ENCODE data around the gene KRT35.

Gene KRT35

DNA sequence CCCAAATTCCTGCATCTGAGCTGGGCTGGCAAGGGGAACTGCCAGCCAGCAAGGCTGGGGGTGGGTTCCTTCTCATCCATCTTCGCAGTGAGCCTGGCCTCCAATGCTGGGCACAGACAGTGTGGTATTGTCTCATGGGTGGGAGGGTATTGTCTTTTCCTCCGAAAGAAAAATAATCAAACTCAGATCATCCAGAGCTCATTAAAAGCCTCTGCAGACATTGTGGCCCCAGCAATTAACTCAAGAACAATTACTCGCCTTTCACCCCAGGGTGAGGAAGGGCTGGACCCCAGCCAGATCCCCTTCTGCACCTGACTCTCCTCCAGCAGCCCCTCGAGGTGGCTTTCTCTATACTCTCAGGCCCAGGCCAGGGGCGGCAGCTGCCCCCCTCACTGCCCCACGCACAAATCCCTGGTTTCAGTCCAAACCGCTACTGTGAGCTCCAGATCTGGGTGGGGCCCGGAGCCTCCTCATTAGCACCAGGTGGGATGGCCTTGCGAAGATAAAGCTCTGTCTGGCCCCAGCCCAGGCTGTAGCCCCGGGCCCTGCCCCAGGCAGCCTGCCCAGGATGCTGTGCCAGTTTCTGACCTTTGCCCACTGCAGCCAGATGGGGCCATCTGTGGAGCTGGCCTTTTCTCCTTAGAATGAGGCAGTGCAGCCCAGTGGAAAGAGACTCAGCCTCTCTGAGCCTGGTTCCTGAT, 40.0 kb upstream of the KRT35 start:
- Histone ChIP-seq H3K4me3 (ENCODE audit: low read length) (no peak overlapping the region), H3K36me3 (ENCODE audit: insufficient read depth, low read depth, low read length) (peaks cover 31% of the 10 kb centered on the region), H3K9me3 (ENCODE audit: insufficient read depth, low read depth, low read length) (no peaks in the 10 kb centered on the region), H3K27ac (ENCODE audit: low read length) (no peak overlapping the region), H3K9ac (ENCODE audit: low read depth, low read length) (no peak overlapping the region), H3K27me3 (ENCODE audit: insufficient read depth, low read length) (no peaks in the 10 kb centered on the region), H3K4me1 (ENCODE audit: insufficient read depth, low read length) (peaks cover 8% of the 10 kb centered on the region; the same call in 1 of the 2 replicates)

DNA sequence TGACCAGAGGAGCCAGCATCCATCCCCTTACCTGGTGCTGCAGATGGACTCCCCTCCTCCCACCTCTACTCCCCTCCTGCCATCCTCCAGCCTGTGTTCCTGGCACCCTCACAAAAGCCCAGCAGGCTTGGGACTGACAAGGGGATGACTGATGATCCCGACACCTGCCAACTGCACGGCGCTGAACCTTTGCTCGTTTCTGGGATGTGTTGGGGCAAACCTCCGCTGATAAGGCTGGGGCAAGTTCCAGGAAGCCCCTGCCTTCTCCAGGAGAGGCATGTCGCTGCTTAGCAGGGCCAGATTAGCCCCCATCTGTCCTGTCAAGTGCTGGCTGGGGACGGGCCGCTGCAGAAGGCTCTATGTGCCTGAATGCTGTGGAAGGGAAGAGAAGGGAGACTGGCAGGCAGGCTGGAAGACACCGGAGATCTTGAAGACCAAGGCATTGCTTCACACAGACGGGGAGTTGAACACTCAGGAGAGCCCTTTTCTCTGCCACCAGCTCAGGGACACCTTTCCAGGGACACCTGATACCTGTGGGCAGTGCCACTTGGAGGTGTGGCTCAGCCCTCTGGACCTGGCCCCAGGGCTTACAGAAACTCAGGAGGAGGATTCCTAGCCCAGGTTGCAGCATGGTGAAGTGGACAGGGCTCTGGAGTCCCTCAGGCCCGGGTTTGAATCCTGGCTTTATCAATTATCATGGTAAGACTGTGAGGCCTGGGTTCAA, 38.7 kb upstream of the KRT35 start:
- peaks cover 20% of the 10 kb centered on the region for H3K36me3 ChIP-seq (ENCODE audit: insufficient read depth, low read depth, low read length)
- no peak overlapping the region for H3K27ac ChIP-seq (ENCODE audit: low read length)
- no peaks in the 10 kb centered on the region for H3K9me3 ChIP-seq (ENCODE audit: insufficient read depth, low read depth, low read length)
- no peaks in the 10 kb centered on the region for H3K27me3 ChIP-seq (ENCODE audit: insufficient read depth, low read length)
- peaks cover 5% of the 10 kb centered on the region; the same call in 1 of the 2 replicates for H3K4me1 ChIP-seq (ENCODE audit: insufficient read depth, low read length)
- no peak overlapping the region for H3K4me3 ChIP-seq (ENCODE audit: low read length)
- H3K9ac ChIP-seq (ENCODE audit: low read depth, low read length), result no peak overlapping the region

- Histone ChIP-seq H3K36me3 (ENCODE audit: insufficient read depth, low read depth, low read length) (peaks cover 13% of the 10 kb centered on the region), H3K27me3 (ENCODE audit: insufficient read depth, low read length) (no peaks in the 10 kb centered on the region), H3K9me3 (ENCODE audit: insufficient read depth, low read depth, low read length) (no peaks in the 10 kb centered on the region), H3K4me3 (ENCODE audit: low read length) (no peak within 1 kb of the TSS), H3K9ac (ENCODE audit: low read depth, low read length) (no peak within 1 kb of the TSS), H3K27ac (ENCODE audit: low read length) (no peak within 1 kb of the TSS), H3K4me1 (ENCODE audit: insufficient read depth, low read length) (peaks cover 5% of the 10 kb centered on the region; the same call in 1 of the 2 replicates)
Observed at GRCh38 chr17:41518789-41519449, 38.0 kb upstream of the KRT35 start, which contains the start of gene KRT15. TSS of gene KRT15 (minus strand) at chr17:41518890. CDS start at chr17:41518827, 63 bp downstream.

- no peaks in the 10 kb centered on the region for H3K27me3 ChIP-seq (ENCODE audit: insufficient read depth, low read length)
- peaks cover 4% of the 10 kb centered on the region for H3K36me3 ChIP-seq (ENCODE audit: insufficient read depth, low read depth, low read length)
- H3K4me1 ChIP-seq (ENCODE audit: insufficient read depth, low read length), result peaks cover 5% of the 10 kb centered on the region; the same call in 1 of the 2 replicates
- H3K9me3 ChIP-seq (ENCODE audit: insufficient read depth, low read depth, low read length), result no peaks in the 10 kb centered on the region
- no peak overlapping the region for H3K4me3 ChIP-seq (ENCODE audit: low read length)
- no peak overlapping the region for H3K27ac ChIP-seq (ENCODE audit: low read length)
- H3K9ac ChIP-seq (ENCODE audit: low read depth, low read length), result no peak overlapping the region
Observed at GRCh38 chr17:41518031-41518430, 37.1 kb upstream of the KRT35 start.

GRCh38 chr17:41516830-41517283, 35.9 kb upstream of the KRT35 start:
- Histone ChIP-seq H3K9ac (ENCODE audit: low read depth, low read length) (no peak overlapping the region), H3K4me1 (ENCODE audit: insufficient read depth, low read length) (no peaks in the 10 kb centered on the region; the same call in 1 of the 2 replicates), H3K4me3 (ENCODE audit: low read length) (no peak overlapping the region), H3K36me3 (ENCODE audit: insufficient read depth, low read depth, low read length) (no peaks in the 10 kb centered on the region), H3K27me3 (ENCODE audit: insufficient read depth, low read length) (no peaks in the 10 kb centered on the region), H3K27ac (ENCODE audit: low read length) (no peak overlapping the region), H3K9me3 (ENCODE audit: insufficient read depth, low read depth, low read length) (no peaks in the 10 kb centered on the region)

DNA sequence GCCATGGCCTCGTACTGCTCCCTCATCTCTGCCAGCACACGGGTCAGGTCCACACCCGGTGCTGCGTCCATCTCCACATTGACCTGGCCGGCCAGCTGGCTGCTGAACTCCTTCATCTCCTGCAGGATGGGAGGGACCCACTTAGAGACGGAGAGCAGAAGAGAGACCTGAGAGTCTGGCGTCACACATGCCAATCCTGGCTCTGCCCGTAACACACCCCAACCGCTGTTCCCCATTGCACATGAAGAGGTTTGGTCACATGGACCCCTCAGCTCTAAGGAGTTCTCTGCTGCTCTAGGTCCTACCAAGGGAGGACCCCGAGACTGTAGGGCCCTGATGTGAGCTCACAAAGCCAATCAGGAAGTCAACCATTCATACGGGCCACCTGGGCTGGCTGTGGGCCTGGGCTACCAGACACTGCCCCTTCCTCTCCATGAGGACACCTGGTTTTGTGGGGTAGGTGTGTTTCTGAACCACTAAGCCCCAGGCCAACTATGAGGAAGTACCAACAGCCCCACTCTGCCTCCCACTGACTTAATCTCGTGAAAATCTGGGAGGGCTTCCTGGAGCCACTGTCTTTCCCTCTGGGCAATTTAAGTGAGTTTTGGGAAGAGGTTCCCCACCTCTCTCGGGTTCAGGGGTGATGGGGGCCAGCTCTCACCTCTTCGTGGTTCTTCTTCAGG, 35.3 kb upstream of the KRT35 start:
- Histone ChIP-seq H3K9me3 (ENCODE audit: insufficient read depth, low read depth, low read length) (no peaks in the 10 kb centered on the region), H3K4me1 (ENCODE audit: insufficient read depth, low read length) (no peaks in the 10 kb centered on the region), H3K4me3 (ENCODE audit: low read length) (no peak overlapping the region), H3K27me3 (ENCODE audit: insufficient read depth, low read length) (no peaks in the 10 kb centered on the region), H3K36me3 (ENCODE audit: insufficient read depth, low read depth, low read length) (no peaks in the 10 kb centered on the region), H3K27ac (ENCODE audit: low read length) (no peak overlapping the region), H3K9ac (ENCODE audit: low read depth, low read length) (no peak overlapping the region)

GRCh38 chr17:41513168-41513547, 32.2 kb upstream of the KRT35 start:
- Histone ChIP-seq H3K4me3 (ENCODE audit: low read length) (no peak overlapping the region), H3K4me1 (ENCODE audit: insufficient read depth, low read length) (peaks cover 11% of the 10 kb centered on the region), H3K36me3 (ENCODE audit: insufficient read depth, low read depth, low read length) (no peaks in the 10 kb centered on the region), H3K27ac (ENCODE audit: low read length) (no peak overlapping the region), H3K27me3 (ENCODE audit: insufficient read depth, low read length) (no peaks in the 10 kb centered on the region), H3K9me3 (ENCODE audit: insufficient read depth, low read depth, low read length) (no peaks in the 10 kb centered on the region), H3K9ac (ENCODE audit: low read depth, low read length) (no peak overlapping the region)

DNA sequence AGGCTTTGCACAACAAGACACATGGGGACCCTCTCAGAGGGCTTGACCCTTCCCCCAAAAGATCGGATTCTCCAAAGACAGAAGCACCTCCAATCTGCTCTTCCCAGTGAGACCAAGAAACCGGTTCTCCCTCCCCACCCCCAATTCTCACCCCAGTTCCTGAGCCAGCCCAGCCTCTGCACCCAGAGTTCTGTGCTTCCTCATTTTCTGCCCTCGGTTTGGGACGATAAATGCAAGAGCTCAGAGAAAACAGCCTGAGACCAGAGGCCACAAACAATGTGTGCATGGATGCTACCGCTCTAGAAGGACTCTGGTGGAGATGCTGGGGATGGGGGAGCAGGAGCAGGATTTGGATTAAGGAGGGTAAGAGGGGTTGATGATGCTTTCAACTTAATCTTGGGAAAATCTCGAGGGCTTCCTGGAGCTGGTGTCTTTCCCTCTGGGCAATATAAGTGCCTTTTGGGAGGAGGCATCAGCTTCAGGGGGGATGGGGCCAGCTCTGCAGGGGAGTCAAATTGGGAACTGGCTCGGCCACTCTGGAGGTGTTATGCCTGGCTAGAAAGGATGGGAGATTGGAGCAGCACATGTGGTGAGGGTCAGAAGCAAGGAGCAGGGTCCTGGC, 31.7 kb upstream of the KRT35 start:
- H3K27me3 ChIP-seq (ENCODE audit: insufficient read depth, low read length), result no peaks in the 10 kb centered on the region
- peaks cover 11% of the 10 kb centered on the region for H3K4me1 ChIP-seq (ENCODE audit: insufficient read depth, low read length)
- H3K27ac ChIP-seq (ENCODE audit: low read length), result no peak overlapping the region
- H3K9ac ChIP-seq (ENCODE audit: low read depth, low read length), result no peak overlapping the region
- no peak overlapping the region for H3K4me3 ChIP-seq (ENCODE audit: low read length)
- H3K9me3 ChIP-seq (ENCODE audit: insufficient read depth, low read depth, low read length), result no peaks in the 10 kb centered on the region
- no peaks in the 10 kb centered on the region for H3K36me3 ChIP-seq (ENCODE audit: insufficient read depth, low read depth, low read length)

- Histone ChIP-seq H3K27me3 (ENCODE audit: insufficient read depth, low read length) (no peaks in the 10 kb centered on the region), H3K4me3 (ENCODE audit: low read length) (no peak overlapping the region), H3K9me3 (ENCODE audit: insufficient read depth, low read depth, low read length) (no peaks in the 10 kb centered on the region), H3K9ac (ENCODE audit: low read depth, low read length) (no peak overlapping the region), H3K27ac (ENCODE audit: low read length) (no peak overlapping the region), H3K4me1 (ENCODE audit: insufficient read depth, low read length) (peaks cover 11% of the 10 kb centered on the region), H3K36me3 (ENCODE audit: insufficient read depth, low read depth, low read length) (no peaks in the 10 kb centered on the region)
Observed at GRCh38 chr17:41511716-41512115, 30.8 kb upstream of the KRT35 start.

DNA sequence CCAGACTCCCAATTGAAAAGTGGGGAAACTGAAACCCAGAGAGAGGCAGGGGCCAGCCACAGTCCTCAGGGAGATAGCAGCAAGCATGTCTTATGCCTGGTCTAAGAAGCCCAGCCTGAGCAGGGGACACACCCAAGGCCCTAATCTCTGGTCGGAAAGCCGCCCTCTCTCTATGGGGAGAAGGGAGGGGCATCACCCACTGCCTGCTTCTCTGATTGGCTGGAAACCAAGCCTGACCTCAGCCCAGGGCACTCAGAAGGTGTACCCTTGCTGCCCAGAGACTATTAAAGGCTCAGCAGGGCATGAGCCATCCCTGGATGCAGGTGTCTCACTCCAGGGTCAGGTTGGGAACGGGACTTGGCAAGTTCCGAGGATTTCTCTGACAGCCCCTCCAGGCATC, 30.2 kb upstream of the KRT35 start:
- no peak overlapping the region for H3K4me3 ChIP-seq (ENCODE audit: low read length)
- H3K9ac ChIP-seq (ENCODE audit: low read depth, low read length), result no peak overlapping the region
- H3K9me3 ChIP-seq (ENCODE audit: insufficient read depth, low read depth, low read length), result no peaks in the 10 kb centered on the region
- no peak overlapping the region for H3K27ac ChIP-seq (ENCODE audit: low read length)
- H3K4me1 ChIP-seq (ENCODE audit: insufficient read depth, low read length), result peaks cover 11% of the 10 kb centered on the region
- no peaks in the 10 kb centered on the region for H3K27me3 ChIP-seq (ENCODE audit: insufficient read depth, low read length)
- H3K36me3 ChIP-seq (ENCODE audit: insufficient read depth, low read depth, low read length), result no peaks in the 10 kb centered on the region

Measured in iPS-20b (cell line).